ENCODE data around the gene CEP76. TPM values are rescaled to one million over a fixed set of nuclear protein-coding genes. Genes with fewer than 3 reads are reported as not detected.
A peak's percentile ranks its signal among the peaks of the same experiment; 100 is the strongest.

CEP76 gene
- total RNA-seq, 1 experiment from 2014 or later, result 18.6 TPM

DNA sequence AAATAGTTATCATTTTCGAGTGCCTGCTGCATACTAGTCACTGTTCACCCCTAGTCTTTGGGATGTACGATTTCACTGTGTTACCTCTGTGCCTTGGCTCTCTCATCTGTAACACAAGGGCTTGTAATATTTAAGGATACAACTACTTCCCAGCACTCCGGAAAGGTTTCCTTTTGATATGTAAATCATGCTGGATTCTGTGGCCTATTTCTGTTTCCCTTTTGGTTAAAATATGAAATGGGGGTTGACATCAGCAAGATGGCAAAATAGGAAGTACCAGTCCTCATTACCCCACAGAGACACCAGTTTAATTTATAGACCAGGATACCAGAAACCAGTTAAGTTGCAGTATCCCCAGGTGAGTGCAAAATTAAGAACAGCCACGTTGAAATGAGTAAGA lies 23.8 kb upstream of the CEP76 start:
- Histone ChIP-seq H2BK12ac (ENCODE audit: insufficient read length, low read depth, low read length) (no peak overlapping the region), H4K5ac (ENCODE audit: insufficient read length, low read depth, low read length) (no peak overlapping the region), H4K91ac (ENCODE audit: insufficient read length, low read depth, low read length) (no peak overlapping the region), H3K23ac (ENCODE audit: insufficient read length, low read depth, low read length) (no peak overlapping the region), H3K18ac (ENCODE audit: insufficient read length, low read depth, low read length) (no peak overlapping the region), H3K56ac (ENCODE audit: insufficient read length, low read depth, low read length) (no peak overlapping the region), H3K23me2 (ENCODE audit: insufficient read length, low read depth, low read length, poor library complexity, severe bottlenecking) (no peaks in the 10 kb centered on the region), H2AK5ac (ENCODE audit: insufficient read length, low read length) (no peak overlapping the region), H3K27ac (ENCODE audit: insufficient read length, low read depth, low read length) (no peak overlapping the region), H3K79me2 (ENCODE audit: insufficient read depth, low read length) (no peaks in the 10 kb centered on the region), H2BK120ac (ENCODE audit: low read depth, low read length, poor library complexity, severe bottlenecking) (no peak overlapping the region), H3K4me1 (ENCODE audit: insufficient read depth, low read length) (peaks cover 6% of the 10 kb centered on the region), H3K27me3 (ENCODE audit: insufficient read depth, low read length) (no peaks in the 10 kb centered on the region), H3K14ac (ENCODE audit: insufficient read depth, low read length) (no peak overlapping the region), H3K9ac (ENCODE audit: extremely low read depth, insufficient read length, low read length) (no peak overlapping the region), H3K4ac (ENCODE audit: low read depth, low read length) (no peak overlapping the region), H2AFZ (ENCODE audit: low read length) (no peak overlapping the region), H4K8ac (replicated peaks; ENCODE audit: insufficient read length, low read depth, low read length) (no peak overlapping the region), H3T11ph (ENCODE audit: low read length) (no peak overlapping the region), H2BK5ac (ENCODE audit: insufficient read length, low read length) (no peak overlapping the region), H3K79me1 (ENCODE audit: insufficient read depth, low read depth, low read length, poor library complexity, severe bottlenecking) (no peaks in the 10 kb centered on the region), H4K20me1 (ENCODE audit: control insufficient read depth, insufficient read depth, insufficient read length) (no peaks in the 10 kb centered on the region), H3K4me2 (ENCODE audit: insufficient read depth, insufficient read length, low read length) (no peak overlapping the region), H3K9me3 (ENCODE audit: control insufficient read depth, low read depth, low read length) (no peaks in the 10 kb centered on the region), H2BK15ac (ENCODE audit: low read depth, low read length) (no peak overlapping the region), H2BK20ac (ENCODE audit: low read depth, low read length, poor library complexity, severe bottlenecking) (no peak overlapping the region)
- WGBS (ENCODE audit: extremely low coverage, insufficient read length, low lambda C conversion rate), result no CpG with 5 or more reads among the region's 4 CpGs
- H3K36me3 Mint-ChIP-seq (ENCODE audit: insufficient read depth in 1 of 3, low read depth in 3 of 3), result peaks cover 11 to 45% (median 41%) of the 10 kb centered on the region in 3 experiments
- TF ChIP-seq, protein P1, sequence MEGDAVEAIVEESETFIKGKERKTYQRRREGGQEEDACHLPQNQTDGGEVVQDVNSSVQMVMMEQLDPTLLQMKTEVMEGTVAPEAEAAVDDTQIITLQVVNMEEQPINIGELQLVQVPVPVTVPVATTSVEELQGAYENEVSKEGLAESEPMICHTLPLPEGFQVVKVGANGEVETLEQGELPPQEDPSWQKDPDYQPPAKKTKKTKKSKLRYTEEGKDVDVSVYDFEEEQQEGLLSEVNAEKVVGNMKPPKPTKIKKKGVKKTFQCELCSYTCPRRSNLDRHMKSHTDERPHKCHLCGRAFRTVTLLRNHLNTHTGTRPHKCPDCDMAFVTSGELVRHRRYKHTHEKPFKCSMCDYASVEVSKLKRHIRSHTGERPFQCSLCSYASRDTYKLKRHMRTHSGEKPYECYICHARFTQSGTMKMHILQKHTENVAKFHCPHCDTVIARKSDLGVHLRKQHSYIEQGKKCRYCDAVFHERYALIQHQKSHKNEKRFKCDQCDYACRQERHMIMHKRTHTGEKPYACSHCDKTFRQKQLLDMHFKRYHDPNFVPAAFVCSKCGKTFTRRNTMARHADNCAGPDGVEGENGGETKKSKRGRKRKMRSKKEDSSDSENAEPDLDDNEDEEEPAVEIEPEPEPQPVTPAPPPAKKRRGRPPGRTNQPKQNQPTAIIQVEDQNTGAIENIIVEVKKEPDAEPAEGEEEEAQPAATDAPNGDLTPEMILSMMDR (conservative IDR thresholded peaks at IDR 0.05), result no peak
- DNase-seq, result no peak
- peaks cover 14 to 16% of the 10 kb centered on the region in 2 experiments for H3K9me3 Mint-ChIP-seq
- no peaks in the 10 kb centered on the region for H3K27me3 Mint-ChIP-seq (ENCODE audit: low read depth)
- peaks cover 0 to 10% of the 10 kb centered on the region in 2 experiments; a peak in 2 of 4 replicates for H3K4me1 Mint-ChIP-seq
- no peak overlapping the region for H3K4me3 Mint-ChIP-seq
- peak overlapping the region in 2 of 3 experiments; percentile 16 to 56; a peak in 3 of 7 replicates for H3K27ac Mint-ChIP-seq

Measured in H9 (cell line).